GM21390 (cell line): ENCODE data around the gene THNSL1.
"Not testable (repeated sequence)": the region's sequence is repeated elsewhere in the genome, so short reads cannot be mapped to it uniquely, and the experiment has no call there.

ENCODE experiments used
- ATAC-seq: cut with Tn5 transposase; IDR thresholded peaks from one replicate; pipeline ENCODE4 v1.9.1; 2021; ENCODE audit not compliant: unreplicated experiment

Gene THNSL1

GRCh38 chr10:24998044-24998443 is 18.4 kb upstream of the THNSL1 start:
- no peak for ATAC-seq

GRCh38 chr10:25011591-25011990 is 4.8 kb upstream of the THNSL1 start:
- ATAC-seq: not testable (repeated sequence)

- ATAC-seq: no peak
Measured at GRCh38 chr10:25014579-25014978, 1.8 kb upstream of the THNSL1 start.

GRCh38 chr10:25015828-25016375 is 510 bp upstream of the THNSL1 start, which contains the start of gene ENKUR:
TSS of gene ENKUR (minus strand) at chr10:25016158. CDS start at chr10:25015936, 222 bp downstream.
- ATAC-seq: peak; percentile 64

GRCh38 chr10:25017154-25017590 is 760 bp downstream of the THNSL1 start:
- peak; percentile 5 for ATAC-seq

- no peak for ATAC-seq
Measured at GRCh38 chr10:25017661-25018060, 1.2 kb downstream of the THNSL1 start.

GRCh38 chr10:25018703-25019102 is 2.3 kb downstream of the THNSL1 start:
- no peak for ATAC-seq

- ATAC-seq: no peak
Measured at GRCh38 chr10:25023278-25023677, 6.9 kb downstream of the THNSL1 start.

GRCh38 chr10:25024528-25024927 is 8.1 kb downstream of the THNSL1 start:
- no peak for ATAC-seq

GRCh38 chr10:25026463-25026862 is 10.1 kb downstream of the THNSL1 start:
- ATAC-seq: no peak

- ATAC-seq: no peak
Measured at GRCh38 chr10:25028711-25029110, 12.3 kb downstream of the THNSL1 start.

- ATAC-seq: no peak
Measured at GRCh38 chr10:25029519-25029918, 13.1 kb downstream of the THNSL1 start.

GRCh38 chr10:25036381-25036780 is 20.0 kb downstream of the THNSL1 start:
- peak; percentile 70 for ATAC-seq

GRCh38 chr10:25038325-25038724 is 21.9 kb downstream of the THNSL1 start:
- no peak for ATAC-seq

GRCh38 chr10:25039531-25039930 is 23.1 kb downstream of the THNSL1 start:
- ATAC-seq: no peak

- ATAC-seq: no peak
Measured at GRCh38 chr10:25046641-25047040, 30.2 kb downstream of the THNSL1 start.

GRCh38 chr10:25047088-25047487 is 30.7 kb downstream of the THNSL1 start:
- no peak for ATAC-seq

GRCh38 chr10:25047591-25048301 is 31.3 kb downstream of the THNSL1 start:
- ATAC-seq: no peak

GRCh38 chr10:25048450-25048849 is 32.0 kb downstream of the THNSL1 start:
- no peak for ATAC-seq

GRCh38 chr10:25049966-25050365 is 33.6 kb downstream of the THNSL1 start:
- ATAC-seq: no peak

- no peak for ATAC-seq
Measured at GRCh38 chr10:25050402-25050801, 34.0 kb downstream of the THNSL1 start.

- no peak for ATAC-seq
Measured at GRCh38 chr10:25052012-25052411, 35.6 kb downstream of the THNSL1 start.

- ATAC-seq: no peak
Measured at GRCh38 chr10:25056726-25057125, 40.3 kb downstream of the THNSL1 start.
